HG02970 (cell line): ENCODE measurements around the gene HRH3.

Source experiments
- ATAC-seq: cut with Tn5 transposase; IDR thresholded peaks from one replicate; pipeline ENCODE4 v1.9.1; 2021; ENCODE audit warnings: mild to moderate bottlenecking, moderate library complexity, moderate number of reproducible peaks; ENCODE audit not compliant: unreplicated experiment, low FRiP score

HRH3 gene

DNA sequence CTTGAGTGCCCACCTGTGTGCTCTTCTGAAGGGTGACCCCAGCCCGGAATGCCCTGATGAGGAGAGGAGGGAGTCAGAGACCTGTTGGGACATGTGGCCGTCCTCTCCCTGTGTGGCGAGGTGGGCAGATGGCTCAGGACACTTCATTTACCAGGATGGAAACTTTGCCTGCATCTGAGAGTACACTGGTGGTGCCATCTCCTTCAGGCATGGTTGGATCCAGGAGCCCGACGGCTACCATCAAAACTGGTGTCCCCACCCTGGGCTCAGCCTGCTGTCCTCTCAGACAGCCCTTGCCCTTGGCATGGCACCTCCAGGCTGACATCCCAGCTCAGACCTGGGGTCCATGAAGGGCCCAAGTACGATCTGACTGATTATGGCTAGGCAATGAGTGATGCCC is 11.2 kb upstream of the HRH3 start:
- no peak for ATAC-seq

DNA sequence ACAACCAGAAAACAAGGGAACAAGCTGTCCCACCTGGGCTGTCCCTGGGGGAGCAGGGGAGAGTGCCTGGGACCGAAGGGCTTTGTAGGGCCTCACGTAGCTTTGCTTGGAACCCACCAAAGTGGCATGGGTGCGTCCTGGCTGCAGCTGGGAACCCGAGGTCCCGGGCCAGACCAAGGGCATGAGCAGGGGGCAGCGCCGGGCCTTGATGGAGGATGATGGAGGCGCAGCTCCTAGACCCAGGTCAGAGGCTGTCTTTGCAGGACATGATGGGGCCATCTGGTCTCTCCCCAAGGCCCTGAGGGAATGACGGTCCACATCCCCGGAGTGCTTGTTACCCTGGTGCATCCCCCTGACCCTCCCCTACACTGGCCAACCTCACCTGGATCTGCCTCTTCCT is 10.6 kb upstream of the HRH3 start:
- no peak for ATAC-seq

DNA sequence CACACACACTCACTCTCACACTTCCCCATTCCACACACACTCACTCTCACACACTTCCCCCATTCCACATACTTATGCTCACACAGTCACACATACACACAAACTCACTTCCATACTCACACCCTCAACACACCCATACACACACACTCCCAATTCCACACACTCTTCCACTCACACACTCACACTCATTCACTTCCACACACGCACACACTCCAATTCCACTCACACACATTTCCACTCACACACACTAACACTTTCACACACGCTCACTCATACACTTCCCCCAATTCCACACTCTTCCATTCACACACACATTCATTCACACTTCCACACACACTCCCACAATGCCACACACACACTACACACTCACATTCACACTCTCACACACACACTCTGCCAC is 10.2 kb upstream of the HRH3 start:
- no peak for ATAC-seq

DNA sequence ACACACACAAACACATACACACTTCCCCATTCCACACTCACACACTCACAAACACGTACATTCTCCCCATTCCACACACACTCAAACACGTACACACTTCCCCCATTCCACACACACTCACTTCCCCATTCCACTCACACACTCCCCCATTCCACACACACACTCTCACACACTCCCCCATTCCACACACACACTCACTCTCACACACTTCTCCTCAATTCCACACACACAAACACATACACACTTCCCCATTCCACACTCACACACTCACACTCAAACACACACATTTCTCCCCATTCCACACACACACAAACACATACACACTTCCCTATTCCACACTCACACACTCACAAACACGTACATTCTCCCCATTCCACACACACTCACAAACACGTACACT is 9.6 kb upstream of the HRH3 start:
- ATAC-seq: no peak

DNA sequence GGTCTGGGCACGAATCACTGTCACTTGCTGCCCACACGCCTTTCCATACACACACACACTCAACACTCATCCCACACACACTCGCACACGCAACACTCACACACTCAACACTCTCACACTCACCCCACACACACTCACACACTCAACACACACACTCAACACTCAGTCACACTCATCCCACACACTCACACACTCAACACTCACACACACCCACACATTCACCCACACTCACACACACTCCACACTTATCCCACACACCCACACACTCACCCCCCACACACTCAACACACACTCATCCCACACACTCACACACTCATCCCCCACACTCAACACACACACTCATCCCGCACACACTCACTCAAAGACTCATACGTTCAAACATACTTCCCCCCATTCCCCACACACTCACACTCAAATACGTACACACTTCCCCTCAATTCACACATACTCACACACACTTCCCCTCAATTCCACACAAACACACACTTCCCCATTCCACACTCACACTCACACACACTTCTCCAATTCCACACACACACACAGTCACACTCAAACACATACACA is 9.0 kb upstream of the HRH3 start:
- no peak for ATAC-seq

DNA sequence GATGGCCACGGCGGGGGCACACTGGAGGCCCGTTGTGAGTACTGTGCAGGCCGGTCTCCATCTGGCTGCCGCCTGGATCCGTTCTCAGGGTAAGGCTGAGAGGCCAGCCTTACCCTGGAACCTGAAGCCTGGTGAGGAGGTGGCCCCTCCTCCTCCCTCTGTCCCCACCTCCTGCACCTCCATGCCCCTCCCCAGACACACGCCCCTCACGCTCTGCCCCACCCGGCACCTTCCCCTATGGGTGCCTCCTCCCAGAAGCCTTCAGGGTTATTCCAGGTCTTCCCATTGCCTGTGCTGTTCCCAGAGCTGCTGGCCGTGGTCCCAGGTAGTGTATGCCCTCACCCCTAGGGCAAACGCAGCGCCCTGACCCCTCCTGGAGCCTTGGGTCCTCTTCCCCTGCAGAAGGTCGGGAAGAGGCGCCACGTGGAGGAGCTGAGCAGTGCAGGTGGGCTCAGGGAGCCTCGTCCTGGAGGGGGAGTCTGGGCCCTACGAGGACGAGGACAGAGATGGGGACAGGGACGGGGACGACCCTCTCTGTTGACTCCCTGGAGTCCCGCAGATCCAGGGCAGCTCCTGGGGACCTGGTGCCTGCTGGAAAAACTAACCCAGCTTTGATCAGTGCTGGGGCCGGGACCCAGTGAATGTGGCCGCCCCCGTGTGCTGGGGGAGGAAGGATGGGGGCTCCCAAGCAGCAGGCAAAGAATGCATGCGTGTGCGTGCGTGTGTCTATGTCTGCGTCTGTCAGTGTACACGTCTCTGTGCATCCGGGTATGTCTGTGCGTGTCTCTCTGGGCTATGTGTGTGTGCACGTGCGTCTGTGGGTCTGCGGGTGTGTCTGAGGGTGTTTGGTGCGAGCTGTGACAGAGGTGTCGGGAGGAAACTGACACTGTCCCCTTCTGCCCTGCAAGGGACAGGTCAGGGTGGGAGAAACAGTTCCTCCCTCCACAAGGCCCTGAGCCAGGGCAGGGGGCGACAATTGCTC is 8.2 kb upstream of the HRH3 start:
- ATAC-seq: no peak

DNA sequence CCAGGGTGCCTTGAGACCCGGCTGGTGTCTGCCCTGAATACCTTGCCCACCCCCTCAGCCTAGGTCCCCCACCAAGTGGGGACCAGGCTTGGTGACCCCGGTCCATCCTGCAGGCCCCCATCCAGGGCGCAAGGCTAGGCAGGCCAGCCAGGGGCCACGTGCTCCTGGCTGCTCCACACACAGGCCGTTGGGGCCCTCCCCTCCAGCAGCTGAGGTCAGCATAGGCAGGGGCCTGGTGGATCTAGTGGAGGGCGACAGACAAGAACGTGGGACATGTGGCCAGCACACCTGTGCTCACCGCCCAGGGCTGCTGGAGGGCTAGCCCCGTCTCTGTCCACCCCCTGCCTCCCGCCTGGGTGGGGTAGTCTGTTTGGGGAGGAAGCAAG is 7.5 kb upstream of the HRH3 start:
- no peak for ATAC-seq

DNA sequence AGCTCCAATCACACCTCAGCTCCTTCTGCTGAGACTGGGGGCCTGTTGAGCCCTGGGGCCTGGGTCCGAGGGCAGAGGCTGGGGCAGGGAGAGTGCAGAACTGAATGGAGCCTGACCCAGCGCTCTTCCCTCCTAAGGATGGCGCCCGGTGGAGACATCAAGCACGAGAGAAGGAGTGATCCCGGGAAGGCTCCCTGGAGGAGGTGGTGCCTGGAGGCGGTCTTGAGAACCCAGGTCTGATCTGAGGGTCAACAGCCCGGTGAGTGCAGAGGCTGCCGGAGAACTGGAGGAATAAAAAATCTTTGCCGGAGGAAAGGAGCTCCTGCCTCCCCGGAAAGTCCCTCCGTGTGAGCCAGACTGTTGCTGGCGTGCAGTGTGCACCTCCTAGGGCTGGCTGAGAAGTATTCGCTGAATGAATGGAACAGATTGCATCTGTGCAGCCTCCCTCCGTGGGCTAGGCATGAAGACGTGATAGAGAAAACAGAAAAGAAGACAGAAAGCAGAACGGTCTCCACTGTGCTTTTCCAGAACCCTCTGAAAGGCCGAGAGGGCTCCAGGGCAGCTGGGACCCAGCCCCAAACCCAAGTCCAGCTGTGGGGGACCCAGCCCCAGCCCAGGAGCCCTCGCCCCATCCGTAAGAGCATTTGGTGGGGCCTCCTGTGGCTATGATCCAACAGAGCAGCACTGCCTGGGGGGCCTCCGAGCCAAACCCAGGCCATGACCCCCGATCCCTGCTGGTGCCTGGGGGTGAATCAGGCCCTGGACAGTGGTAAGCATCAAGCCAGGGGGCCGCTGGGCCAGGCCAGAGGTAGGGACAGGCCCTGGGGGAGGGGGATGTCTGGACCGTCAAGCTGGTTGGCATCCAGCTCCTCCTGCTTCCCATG is 6.9 kb upstream of the HRH3 start:
- no peak for ATAC-seq

DNA sequence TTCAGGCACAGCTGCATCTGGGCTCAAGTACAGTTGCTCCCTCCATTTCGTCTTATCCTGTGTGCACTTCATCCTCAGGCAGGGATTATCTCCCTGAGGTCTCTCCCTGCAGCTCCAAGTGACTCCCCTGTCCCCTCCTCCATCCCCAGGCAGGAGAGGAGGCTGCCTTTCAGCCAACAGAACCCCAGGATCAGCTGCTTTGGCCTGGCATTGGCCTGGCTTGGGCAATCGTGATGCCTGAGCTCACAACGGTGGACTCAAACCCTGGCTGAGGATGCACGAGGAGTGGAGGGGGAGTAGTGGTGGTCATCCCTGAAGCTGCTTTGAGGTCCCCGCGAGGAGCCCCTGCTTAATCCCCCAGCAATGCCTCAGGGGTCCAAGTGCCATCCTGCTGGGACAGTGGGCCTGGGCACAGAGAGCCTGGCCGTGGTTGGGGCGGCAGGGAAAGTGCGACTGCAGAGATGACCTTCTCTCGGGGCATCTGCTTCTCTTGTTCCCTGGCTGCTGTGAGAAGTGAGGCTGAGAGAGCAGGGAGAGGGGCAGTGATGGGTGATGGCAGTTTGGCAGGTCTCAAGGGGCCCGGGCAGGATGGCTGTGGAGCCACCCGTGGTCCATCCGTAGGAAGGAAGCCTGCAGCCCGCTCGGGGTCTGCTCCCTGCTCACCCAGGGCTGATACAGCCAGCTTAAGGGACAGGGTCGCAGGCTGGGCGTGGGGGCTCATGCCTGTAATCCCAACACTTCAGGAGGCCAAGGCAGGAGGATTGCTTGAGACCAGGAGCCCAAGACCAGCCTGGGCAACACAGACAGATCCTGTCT is 6.0 kb upstream of the HRH3 start:
- ATAC-seq: no peak

DNA sequence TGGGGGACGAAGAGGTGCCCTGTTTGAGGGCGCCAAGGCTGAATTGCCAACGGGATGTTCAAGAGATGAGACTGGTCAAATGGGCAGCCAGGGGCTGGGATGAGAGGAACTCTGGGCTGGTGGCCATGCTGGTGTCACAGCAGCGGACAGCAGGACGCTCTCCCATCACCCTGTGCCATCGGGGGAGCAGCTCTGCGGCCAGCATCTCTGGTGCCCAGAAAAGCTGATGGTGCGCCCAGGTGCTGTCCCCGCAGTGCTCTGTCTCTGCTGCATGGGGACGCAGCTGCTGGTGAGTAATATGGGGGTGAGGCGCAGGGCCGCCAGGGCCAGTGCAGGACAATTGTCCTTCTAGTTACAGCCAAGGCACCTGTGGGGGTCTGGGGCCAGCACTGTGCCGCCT is 4.9 kb upstream of the HRH3 start:
- ATAC-seq: no peak

DNA sequence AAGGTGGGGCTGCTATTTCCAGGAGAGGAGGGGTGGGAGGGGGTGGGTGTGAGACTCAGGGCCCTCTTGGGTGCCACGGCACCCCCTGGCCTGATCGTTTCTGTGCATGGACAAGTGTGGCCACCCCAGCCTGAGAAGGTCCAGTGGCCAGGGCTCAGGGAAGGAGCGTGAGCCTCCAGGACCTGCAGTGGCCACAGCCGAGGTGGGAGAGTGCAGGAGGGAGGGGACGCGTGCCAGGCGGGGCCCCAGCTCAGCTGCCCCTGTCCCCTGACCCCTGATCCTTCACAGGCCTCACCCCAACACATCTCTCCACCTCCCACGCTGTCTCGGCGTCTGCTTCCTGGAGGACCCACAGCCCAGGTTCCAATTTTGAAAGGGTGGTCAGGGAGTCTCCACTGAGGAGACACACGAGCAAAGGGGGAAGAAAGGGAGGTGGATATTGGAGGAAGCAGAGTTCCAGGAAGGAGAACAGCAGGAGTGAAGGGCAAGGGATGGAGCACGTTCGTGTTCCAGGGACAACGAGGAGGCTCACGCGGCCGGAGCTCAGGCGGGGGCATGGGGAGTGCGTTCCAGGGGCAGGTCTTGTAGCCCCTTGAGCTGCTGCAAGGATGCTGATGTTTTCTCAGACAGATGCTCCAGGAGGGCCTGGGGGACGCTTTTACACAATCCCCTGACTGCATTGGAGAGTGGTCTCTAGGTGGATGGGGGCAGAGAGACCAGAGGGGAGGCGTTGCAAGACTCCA is 4.2 kb upstream of the HRH3 start:
- ATAC-seq: no peak

DNA sequence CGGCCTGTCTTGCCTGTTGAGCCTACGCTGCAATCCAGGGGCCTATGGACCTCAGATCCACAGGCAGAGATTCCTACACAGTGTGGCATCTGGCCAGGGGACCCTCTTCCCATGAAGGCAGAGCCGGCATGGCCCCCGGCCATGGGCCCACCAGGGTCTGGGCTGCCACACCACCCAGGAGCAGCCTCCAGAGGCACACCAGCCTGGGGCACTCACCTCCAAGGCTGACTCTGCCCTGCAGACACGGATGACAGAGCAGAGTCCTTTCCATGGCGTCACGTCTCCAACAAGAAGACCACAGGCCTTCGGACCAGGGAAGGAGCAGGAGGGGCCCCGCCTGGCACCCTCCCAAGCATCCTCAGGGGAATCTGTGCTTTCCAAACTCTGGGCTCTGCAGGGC is 3.5 kb upstream of the HRH3 start:
- no peak for ATAC-seq

DNA sequence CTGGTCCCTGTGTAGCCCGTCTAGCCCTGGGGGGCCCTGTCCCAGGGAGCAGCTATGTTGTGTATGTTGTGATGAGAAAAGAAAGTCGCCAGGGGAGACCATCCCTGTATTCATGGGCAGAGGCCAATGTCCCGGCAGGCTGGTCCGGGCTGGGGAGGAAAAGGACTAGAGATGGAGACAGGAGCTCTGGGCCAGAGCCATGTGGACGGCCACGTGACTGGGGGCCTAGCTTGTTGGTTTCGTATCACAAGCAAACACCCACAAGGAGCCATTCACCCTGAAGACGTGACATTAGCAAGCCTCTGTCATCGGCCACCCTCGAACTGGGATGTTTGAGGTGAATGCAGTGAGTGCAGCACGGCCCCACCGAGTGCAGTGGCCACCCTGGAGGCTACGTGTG is 2.9 kb upstream of the HRH3 start:
- no peak for ATAC-seq

DNA sequence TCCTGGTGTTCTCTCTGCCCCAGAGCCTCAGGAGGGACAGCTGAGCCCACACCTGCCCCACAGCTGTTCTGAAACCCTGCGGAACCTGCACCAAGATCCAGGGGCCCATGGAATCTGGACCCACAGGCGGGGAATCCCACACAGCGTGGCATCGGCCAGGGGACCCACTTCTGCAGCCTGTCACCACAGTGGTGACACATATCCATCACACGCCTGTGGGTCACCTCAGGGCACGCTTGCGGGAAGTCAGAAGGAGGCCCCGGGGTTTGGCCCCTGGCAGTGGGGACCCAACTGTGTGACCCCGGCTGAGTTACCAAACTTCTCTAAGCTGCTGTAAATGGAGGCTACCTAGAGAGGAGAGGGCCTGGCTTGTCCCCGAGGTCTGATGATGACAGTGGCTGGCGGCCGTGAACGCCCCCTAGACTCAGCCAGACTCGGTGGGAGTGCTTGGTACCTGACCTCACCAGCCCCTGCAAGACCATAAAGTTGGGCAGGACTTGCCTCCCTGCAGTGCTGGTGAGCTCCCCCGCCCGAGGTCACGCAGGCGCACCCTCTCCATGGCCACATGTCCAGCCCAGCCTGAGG is 2.3 kb upstream of the HRH3 start:
- no peak for ATAC-seq

DNA sequence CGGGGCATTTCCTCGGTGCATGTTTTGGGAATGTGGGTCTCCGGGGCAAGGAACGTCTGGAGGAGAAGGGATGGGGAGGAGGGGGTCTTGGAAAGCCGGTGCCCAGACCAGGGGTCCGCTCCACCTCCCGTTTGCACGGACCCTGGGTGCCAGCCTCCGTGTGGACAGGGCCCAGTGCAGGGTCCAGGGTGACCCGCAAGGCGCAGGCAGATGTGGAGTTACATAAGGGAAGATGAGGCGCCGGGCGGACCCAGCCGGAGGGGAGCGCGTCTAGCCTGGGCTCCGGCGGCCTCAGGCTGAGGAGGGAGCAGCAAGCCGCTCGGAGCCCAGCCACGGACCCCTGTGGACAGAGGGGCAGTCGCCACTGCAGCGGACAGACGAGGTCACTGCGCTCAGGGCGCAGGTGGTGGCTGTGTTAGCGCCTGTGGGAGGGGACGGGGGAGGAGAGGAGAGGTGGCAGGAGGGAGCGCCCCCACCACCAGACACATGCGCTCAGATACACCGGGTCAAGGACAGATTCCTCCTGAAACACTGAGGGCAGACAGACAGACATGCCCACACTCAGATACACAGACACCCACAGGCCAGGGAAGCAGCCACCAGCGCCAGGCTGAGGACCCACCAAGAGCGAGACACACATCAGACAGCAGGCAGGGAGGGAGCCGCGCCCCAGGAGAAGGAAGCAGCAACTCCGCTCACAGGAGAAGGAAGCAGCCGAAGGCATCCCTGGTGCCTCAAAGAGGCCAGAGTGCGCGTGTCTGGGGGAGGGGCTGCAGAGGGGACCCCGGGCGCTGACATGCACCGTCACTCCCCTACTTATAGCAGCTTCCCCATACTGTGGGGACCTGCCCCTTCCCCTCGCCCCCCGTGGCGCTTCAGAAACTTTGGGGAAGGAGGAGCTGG is 839 bp upstream of the HRH3 start:
- ATAC-seq: no peak

DNA sequence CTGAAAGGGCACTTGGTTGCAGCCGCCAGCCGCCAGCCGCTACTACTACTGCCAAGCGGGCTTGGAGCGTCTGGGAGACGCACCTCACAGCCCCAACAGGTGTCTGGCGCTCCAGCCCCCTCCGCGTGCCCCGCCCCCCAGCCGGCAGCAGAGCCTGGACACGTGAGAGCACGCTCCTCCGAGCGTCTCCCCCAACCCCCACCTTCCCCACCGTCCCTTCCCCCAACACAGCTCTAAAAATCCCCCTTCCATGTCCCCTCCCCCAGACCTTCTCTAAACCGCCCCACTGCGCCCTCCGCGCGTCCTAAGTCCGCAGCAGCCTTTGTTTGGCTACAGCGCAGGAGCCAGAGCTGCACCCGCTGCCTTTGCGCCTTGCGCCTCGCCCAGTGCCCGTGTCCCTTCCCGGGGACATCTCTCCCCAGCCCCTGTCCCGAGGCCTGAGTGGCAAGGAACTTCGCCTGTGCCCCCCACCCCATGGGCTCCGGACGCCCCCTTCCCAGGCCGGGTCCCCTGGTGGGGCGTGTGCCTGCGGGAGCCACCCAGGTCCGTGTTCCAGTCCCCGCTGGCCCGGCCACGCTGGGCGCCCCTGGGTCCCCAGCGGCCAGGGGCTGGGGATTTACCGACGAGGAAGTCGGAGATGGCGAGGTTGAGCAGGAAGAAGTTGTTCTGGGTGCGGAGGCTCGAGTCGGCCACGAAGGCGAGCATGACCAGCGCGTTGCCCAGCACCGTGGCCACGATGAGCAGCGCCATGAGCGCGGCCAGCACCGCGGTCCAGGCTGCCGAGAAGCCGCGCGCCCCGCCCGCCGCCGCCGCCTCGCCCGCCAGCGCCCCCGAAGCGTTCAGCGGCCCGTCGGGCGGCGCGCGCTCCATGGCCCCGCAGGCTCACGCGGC is 732 bp downstream of the HRH3 start:
- no peak for ATAC-seq
